Vagina (tissue), 2 donors: ENCODE data around the gene MAPK11.

Experiments used
- POLR2A ChIP-seq, 2 donors: fragments of 450-650 bp; IDR thresholded peaks; one replicate each; pipeline ENCODE4 v1.6.1; 2017; ENCODE audit warnings: antibody characterized with exemption in 2 of 2, mild to moderate bottlenecking in 2 of 2, moderate library complexity in 2 of 2
- POLR2AphosphoS5 ChIP-seq, 2 donors: sonication (generic); formaldehyde crosslinking; IDR thresholded peaks; one replicate each; pipeline ENCODE4 v1.9.0; 2017; ENCODE audit warnings: antibody characterized with exemption in 2 of 2, mild to moderate bottlenecking in 2 of 2, low read depth in 1 of 2; ENCODE audit not compliant: insufficient read depth in 1 of 2
- TF ChIP-seq, protein P1 (sequence below), 3 experiments: fragments of 450-650 bp in 2 of 3; fragments of 200-600 bp in 1 of 3; sonication (generic) in 1 of 3; IDR thresholded peaks; one replicate each; pipeline ENCODE4 v1.5.1; 2017 to 2019; ENCODE audit warnings: antibody characterized with exemption in 3 of 3, mild to moderate bottlenecking in 2 of 3, moderate library complexity in 2 of 3

DNA sequence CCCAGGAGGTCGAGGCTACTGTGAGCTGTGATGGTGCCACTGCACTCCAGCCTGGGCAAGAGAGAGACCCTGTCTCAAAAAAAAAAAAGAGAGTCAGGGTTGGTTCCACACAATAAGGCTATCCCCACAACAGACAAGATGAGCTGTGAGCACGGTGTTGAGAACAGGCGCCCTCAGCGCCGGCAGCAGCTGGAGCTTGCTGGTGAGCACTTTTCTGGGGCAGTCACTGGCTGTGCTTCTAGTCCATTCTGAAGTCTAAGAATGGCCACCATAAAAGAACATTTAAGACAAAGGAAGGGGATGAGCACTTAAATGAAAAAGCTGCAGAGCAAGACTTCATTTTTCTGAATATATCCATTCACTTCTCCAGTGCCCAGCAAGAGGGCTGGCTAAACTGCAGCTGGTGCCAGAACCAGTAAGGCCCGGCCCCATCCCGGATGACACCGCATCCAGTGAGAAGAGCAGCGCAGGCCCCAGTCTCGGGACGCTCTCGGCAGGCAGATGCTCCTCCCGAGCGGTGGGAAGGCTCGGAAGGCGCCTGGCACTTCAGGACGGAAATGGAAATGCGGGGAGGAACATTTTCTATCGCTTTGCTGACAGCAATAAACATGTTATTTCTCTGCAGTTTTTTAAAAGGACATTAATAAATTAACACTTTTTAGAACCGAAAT is 37.6 kb downstream of the MAPK11 start:
- no peak for TF ChIP-seq POLR2A (IDR thresholded peaks at IDR 0.05)
- TF ChIP-seq, protein P1, sequence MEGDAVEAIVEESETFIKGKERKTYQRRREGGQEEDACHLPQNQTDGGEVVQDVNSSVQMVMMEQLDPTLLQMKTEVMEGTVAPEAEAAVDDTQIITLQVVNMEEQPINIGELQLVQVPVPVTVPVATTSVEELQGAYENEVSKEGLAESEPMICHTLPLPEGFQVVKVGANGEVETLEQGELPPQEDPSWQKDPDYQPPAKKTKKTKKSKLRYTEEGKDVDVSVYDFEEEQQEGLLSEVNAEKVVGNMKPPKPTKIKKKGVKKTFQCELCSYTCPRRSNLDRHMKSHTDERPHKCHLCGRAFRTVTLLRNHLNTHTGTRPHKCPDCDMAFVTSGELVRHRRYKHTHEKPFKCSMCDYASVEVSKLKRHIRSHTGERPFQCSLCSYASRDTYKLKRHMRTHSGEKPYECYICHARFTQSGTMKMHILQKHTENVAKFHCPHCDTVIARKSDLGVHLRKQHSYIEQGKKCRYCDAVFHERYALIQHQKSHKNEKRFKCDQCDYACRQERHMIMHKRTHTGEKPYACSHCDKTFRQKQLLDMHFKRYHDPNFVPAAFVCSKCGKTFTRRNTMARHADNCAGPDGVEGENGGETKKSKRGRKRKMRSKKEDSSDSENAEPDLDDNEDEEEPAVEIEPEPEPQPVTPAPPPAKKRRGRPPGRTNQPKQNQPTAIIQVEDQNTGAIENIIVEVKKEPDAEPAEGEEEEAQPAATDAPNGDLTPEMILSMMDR (IDR thresholded peaks at IDR 0.05): no peak
- TF ChIP-seq POLR2AphosphoS5 (IDR thresholded peaks at IDR 0.05; ENCODE audit: insufficient read depth in 1 of 2, low read depth in 1 of 2): no peak
